ENCODE measurements around the gene NUP62. TPM values are rescaled to one million over a fixed set of nuclear protein-coding genes. Genes with fewer than 3 reads are reported as not detected.

NUP62 gene
- total RNA-seq, 6 experiments from 2014 or later, result 9.3 to 55.5 (median 32.6) TPM

DNA sequence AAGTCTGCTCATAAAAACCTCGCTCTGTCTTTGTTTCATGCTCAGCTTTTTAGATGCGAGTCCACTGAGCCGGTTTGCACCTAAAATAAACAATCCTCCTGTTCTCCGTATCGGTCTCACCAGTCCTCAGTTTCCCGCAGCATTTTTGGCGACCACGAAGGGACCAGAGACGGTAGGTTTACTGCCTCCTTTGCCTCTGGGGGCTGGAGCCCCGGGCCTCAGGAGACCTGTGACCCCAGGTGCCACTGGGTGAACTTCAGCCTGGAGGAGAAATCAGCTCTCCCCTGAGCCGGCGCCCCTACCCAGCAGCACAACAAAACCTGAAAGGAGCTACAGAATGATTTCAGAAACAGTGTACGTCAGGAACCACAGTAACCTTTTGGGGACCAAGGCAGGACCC, 23.6 kb upstream of the NUP62 start:
- H3K4me1 ChIP-seq, result peaks cover 0 to 10% (median 0%) of the 10 kb centered on the region in 4 donors

DNA sequence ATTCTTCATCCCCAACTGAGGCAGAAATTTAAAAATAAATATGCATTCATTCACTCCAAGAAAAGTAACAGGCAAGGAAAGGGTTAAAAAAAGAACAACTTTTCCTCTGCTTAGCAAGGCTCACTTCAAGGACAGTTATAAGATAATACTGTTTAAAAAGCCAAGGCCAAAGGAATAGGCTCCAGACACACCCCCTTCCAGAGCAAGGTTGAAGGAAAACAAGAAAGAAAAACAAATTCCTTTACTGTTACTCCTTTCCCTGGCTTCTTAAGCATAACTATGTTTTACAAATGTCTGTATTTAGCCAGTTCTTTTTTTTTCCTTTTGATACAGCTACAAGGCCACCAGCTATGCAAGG, 23.2 kb upstream of the NUP62 start:
- no peaks in the 10 kb centered on the region for H3K27me3 ChIP-seq
- no peak overlapping the region for H3K4me3 ChIP-seq
- DNase-seq (no peak), ATAC-seq (no peak)
- no peaks in the 10 kb centered on the region for H3K9me3 ChIP-seq
- H3K4me1 ChIP-seq, result peaks cover 0 to 10% (median 0%) of the 10 kb centered on the region in 4 donors
- H3K36me3 ChIP-seq, result no peaks in the 10 kb centered on the region
- intact Hi-C loops (cut with DNase I), result no loop called here
- H3K27ac ChIP-seq, result no peak overlapping the region
- no peak for TF ChIP-seq POLR2A (IDR thresholded peaks at IDR 0.05)
- TF ChIP-seq, protein P1, sequence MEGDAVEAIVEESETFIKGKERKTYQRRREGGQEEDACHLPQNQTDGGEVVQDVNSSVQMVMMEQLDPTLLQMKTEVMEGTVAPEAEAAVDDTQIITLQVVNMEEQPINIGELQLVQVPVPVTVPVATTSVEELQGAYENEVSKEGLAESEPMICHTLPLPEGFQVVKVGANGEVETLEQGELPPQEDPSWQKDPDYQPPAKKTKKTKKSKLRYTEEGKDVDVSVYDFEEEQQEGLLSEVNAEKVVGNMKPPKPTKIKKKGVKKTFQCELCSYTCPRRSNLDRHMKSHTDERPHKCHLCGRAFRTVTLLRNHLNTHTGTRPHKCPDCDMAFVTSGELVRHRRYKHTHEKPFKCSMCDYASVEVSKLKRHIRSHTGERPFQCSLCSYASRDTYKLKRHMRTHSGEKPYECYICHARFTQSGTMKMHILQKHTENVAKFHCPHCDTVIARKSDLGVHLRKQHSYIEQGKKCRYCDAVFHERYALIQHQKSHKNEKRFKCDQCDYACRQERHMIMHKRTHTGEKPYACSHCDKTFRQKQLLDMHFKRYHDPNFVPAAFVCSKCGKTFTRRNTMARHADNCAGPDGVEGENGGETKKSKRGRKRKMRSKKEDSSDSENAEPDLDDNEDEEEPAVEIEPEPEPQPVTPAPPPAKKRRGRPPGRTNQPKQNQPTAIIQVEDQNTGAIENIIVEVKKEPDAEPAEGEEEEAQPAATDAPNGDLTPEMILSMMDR (IDR thresholded peaks at IDR 0.05), result no peak

More for the DNA sequence above, 23.6 kb upstream of the NUP62 start:
- 67% methylated on average over 12 of the region's 13 CpGs for WGBS (ENCODE audit: insufficient coverage, low coverage, low lambda C conversion rate, missing lambda C conversion rate)
- no peaks in the 10 kb centered on the region for H3K27me3 ChIP-seq
- no peaks in the 10 kb centered on the region for H3K36me3 ChIP-seq
- H3K9me3 ChIP-seq, result no peaks in the 10 kb centered on the region
- H3K4me3 ChIP-seq, result no peak overlapping the region
- ATAC-seq (no peak), DNase-seq (no peak)
- intact Hi-C loops (cut with DNase I), result no loop called here
- no peak for TF ChIP-seq POLR2A (IDR thresholded peaks at IDR 0.05)
- TF ChIP-seq, protein P1 (IDR thresholded peaks at IDR 0.05), result no peak
- H3K27ac ChIP-seq, result no peak overlapping the region

DNA sequence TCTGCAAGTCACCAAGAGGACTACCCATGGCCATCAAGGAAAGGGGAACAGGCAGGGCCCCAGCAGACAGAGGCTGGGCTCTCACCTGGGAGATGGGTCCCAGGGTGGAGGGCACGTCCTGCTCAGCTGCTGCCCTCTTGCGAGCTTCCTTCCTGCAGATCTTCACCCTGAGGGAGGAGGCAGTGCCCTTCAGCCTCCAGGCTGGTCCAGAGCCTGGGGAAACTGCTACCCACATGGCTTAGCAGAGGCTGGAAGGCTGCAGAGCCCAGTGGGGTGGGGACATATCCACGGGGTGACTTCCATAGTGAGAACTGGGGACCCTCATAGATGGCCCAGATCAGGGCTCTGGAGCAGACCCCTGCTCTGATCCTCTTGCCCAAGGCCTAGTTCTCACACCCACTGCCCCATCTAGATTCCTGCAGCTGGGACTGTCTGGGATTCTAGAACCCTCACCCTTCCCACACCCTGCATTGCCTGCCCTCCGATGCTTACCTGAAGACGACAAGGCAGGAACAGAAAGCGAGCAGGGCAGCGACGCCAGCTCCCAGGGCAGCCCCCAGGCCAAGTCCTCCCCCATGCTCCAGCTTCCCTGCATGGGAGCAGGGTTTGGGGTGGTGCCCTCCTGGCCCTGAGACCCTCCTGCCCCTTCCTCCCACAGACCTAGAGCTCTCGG, 22.6 kb upstream of the NUP62 start:
- intact Hi-C loops (cut with DNase I), result no loop called here
- DNase-seq (no peak), ATAC-seq (no peak)
- WGBS (ENCODE audit: insufficient coverage, low coverage, low lambda C conversion rate, missing lambda C conversion rate), result 43% methylated on average over 3 of the region's 9 CpGs
- H3K27me3 ChIP-seq, result no peaks in the 10 kb centered on the region
- H3K36me3 ChIP-seq, result no peaks in the 10 kb centered on the region
- H3K4me1 ChIP-seq, result peaks cover 0 to 10% (median 0%) of the 10 kb centered on the region in 4 donors
- no peaks in the 10 kb centered on the region for H3K9me3 ChIP-seq
- no peak overlapping the region for H3K27ac ChIP-seq
- TF ChIP-seq, protein P1 (IDR thresholded peaks at IDR 0.05), result no peak
- TF ChIP-seq POLR2A (IDR thresholded peaks at IDR 0.05), result no peak
- no peak overlapping the region for H3K4me3 ChIP-seq

DNA sequence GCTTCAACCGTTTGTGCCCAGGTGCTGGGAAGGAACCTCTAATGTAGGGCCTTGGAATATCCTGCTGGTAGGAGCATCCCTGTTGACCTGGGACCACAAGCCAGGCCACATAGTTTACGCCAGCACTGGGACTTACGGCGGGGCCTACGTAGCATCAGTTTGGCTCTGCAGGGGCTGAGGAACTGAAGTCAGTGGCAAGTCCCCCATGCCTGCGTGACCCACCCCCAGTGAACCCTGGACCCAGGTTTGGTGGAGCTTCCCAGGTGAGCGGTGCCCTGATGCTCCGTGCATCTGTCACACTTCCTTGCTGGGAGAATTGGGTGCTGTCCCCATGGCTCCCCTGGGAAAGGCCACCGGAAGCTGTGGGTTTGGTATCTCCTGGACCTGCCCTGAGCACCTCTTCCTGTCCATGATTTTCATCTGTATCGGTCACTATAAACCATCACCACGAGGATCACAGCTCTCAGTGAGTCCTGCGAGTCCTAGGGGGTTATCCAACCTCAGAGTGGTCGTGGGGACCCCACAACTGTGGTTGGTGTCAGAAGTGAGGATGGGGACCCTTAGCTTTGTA, 21.7 kb upstream of the NUP62 start:
- no peak for TF ChIP-seq POLR2A (IDR thresholded peaks at IDR 0.05)
- TF ChIP-seq, protein P1 (IDR thresholded peaks at IDR 0.05), result no peak
- no peak for ATAC-seq
- H3K4me3 ChIP-seq, result no peak overlapping the region
- DNase-seq, result no peak
- no peaks in the 10 kb centered on the region for H3K9me3 ChIP-seq
- intact Hi-C loops (cut with DNase I), result no loop called here
- no peak overlapping the region for H3K27ac ChIP-seq
- H3K4me1 ChIP-seq, result peaks cover 0 to 10% (median 0%) of the 10 kb centered on the region in 4 donors
- no peaks in the 10 kb centered on the region for H3K27me3 ChIP-seq
- 37% methylated on average over 4 of the region's 13 CpGs for WGBS (ENCODE audit: insufficient coverage, low coverage, low lambda C conversion rate, missing lambda C conversion rate)
- H3K36me3 ChIP-seq, result no peaks in the 10 kb centered on the region

Measured in right lobe of liver (tissue), 6 donors.